Body of pancreas (tissue), 4 donors: ENCODE results near the gene KCNE3.

Experiments used
- POLR2A ChIP-seq, 3 donors: fragments of 450-650 bp; IDR thresholded peaks; one replicate each; pipeline ENCODE4 v1.6.1; 2016; ENCODE audit warnings: antibody characterized with exemption in 3 of 3, mild to moderate bottlenecking in 2 of 3
- TF ChIP-seq, protein P1 (sequence below), 7 experiments: fragments of 450-650 bp in 4 of 7; fragments of 200-600 bp in 3 of 7; sonication (generic) in 3 of 7; IDR thresholded peaks; one replicate each; pipeline ENCODE4 v1.5.1; 2016 to 2019; ENCODE audit warnings: antibody characterized with exemption in 7 of 7

DNA sequence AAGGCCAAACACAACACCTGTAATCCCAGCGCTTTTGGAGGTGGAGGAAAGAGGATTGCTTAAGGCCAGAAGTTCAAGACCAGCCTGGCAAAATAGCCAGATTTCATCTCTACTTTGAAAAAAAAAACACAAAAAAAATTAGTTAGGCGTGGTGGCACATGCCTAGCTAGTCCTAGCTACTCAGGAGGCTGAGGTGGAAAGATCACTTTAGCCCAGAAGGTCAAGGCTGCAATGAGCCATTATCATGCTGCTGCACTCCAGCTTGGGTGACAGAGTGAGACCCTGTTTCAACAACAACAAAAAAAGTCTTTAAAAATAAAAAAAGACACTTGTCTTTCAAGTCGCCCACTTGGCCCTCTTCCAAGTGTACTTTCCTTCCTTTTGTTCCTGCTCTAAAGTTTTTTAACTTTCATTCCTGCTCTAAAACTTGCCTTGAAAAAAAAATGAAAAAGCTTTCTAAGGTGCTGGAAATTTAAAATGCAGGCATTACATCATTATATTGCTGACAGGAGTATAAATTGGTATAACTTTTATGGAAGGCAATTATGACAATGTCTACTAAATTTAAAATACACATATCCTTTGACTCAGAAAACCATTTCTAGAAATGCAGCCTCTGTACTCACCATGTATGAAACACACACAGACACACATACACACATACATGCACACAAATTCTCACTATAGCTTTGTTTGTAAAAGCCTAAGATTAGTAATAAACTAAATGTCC, 13.5 kb upstream of the KCNE3 start:
- TF ChIP-seq, protein P1, sequence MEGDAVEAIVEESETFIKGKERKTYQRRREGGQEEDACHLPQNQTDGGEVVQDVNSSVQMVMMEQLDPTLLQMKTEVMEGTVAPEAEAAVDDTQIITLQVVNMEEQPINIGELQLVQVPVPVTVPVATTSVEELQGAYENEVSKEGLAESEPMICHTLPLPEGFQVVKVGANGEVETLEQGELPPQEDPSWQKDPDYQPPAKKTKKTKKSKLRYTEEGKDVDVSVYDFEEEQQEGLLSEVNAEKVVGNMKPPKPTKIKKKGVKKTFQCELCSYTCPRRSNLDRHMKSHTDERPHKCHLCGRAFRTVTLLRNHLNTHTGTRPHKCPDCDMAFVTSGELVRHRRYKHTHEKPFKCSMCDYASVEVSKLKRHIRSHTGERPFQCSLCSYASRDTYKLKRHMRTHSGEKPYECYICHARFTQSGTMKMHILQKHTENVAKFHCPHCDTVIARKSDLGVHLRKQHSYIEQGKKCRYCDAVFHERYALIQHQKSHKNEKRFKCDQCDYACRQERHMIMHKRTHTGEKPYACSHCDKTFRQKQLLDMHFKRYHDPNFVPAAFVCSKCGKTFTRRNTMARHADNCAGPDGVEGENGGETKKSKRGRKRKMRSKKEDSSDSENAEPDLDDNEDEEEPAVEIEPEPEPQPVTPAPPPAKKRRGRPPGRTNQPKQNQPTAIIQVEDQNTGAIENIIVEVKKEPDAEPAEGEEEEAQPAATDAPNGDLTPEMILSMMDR (IDR thresholded peaks at IDR 0.05) = no peak
- no peak for TF ChIP-seq POLR2A (IDR thresholded peaks at IDR 0.05)
